Esophagus muscularis mucosa (tissue), 3 donors: ENCODE measurements around the gene ZBTB8A.

Source experiments
- CTCF ChIP-seq, 3 experiments: fragments of 200-600 bp in 2 of 3; fragments of 450-650 bp in 1 of 3; sonication (generic) in 2 of 3; IDR thresholded peaks; one replicate each; pipeline ENCODE4 v1.5.1; 2017 to 2019; ENCODE audit warnings: antibody characterized with exemption in 3 of 3, mild to moderate bottlenecking in 2 of 3, moderate library complexity in 1 of 3
- POLR2AphosphoS5 ChIP-seq, 2 donors: sonication (generic); formaldehyde crosslinking; IDR thresholded peaks; one replicate each; pipeline ENCODE4 v1.6.1; 2017; ENCODE audit warnings: antibody characterized with exemption in 2 of 2

DNA sequence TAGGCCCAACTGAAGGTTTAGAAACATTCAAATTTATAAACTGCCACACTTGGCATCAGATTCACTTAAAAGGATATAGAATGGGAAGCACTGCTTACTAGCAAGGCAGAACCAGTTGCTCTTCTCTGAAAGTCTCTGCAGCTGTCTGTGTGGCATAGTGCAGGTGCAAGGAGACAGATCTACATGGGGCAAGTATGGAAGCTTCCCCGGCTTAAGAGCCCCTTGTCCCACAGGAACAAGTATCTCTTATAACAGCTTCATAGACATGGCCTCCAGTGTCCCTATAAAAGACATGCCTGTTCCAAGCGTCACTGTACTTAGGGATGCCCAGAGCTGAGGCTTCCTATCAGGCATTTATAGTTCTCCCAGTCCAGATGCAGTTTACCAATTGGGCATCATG, 47.8 kb upstream of the ZBTB8A start:
- TF ChIP-seq POLR2AphosphoS5 (IDR thresholded peaks at IDR 0.05), result no peak
- TF ChIP-seq CTCF (IDR thresholded peaks at IDR 0.05), result no peak
